Esophagus squamous epithelium (tissue), 4 donors: ENCODE results near the gene DNAJB1.

Experiments used
- CTCF ChIP-seq, 6 experiments: fragments of 450-650 bp in 4 of 6; fragments of 200-600 bp in 2 of 6; sonication (generic) in 2 of 6; IDR thresholded peaks; one replicate each; pipeline ENCODE4 v1.5.1; 2016 to 2019; ENCODE audit warnings: antibody characterized with exemption in 6 of 6, mild to moderate bottlenecking in 4 of 6, moderate library complexity in 4 of 6
- POLR2A ChIP-seq, 4 donors: fragments of 450-650 bp; IDR thresholded peaks; one replicate each; pipeline ENCODE4 v1.6.1; 2017; ENCODE audit warnings: antibody characterized with exemption in 4 of 4, mild to moderate bottlenecking in 4 of 4, moderate library complexity in 3 of 4

- TF ChIP-seq CTCF (IDR thresholded peaks at IDR 0.05) (no peak), POLR2A (IDR thresholded peaks at IDR 0.05) (no peak)
Observed at GRCh38 chr19:14530506-14530905, 12.3 kb upstream of the DNAJB1 start.
